ENCODE data around the gene ZBTB11. TPM values are rescaled to one million over a fixed set of nuclear protein-coding genes. Genes with fewer than 3 reads are reported as not detected.

Gene ZBTB11, protein sequence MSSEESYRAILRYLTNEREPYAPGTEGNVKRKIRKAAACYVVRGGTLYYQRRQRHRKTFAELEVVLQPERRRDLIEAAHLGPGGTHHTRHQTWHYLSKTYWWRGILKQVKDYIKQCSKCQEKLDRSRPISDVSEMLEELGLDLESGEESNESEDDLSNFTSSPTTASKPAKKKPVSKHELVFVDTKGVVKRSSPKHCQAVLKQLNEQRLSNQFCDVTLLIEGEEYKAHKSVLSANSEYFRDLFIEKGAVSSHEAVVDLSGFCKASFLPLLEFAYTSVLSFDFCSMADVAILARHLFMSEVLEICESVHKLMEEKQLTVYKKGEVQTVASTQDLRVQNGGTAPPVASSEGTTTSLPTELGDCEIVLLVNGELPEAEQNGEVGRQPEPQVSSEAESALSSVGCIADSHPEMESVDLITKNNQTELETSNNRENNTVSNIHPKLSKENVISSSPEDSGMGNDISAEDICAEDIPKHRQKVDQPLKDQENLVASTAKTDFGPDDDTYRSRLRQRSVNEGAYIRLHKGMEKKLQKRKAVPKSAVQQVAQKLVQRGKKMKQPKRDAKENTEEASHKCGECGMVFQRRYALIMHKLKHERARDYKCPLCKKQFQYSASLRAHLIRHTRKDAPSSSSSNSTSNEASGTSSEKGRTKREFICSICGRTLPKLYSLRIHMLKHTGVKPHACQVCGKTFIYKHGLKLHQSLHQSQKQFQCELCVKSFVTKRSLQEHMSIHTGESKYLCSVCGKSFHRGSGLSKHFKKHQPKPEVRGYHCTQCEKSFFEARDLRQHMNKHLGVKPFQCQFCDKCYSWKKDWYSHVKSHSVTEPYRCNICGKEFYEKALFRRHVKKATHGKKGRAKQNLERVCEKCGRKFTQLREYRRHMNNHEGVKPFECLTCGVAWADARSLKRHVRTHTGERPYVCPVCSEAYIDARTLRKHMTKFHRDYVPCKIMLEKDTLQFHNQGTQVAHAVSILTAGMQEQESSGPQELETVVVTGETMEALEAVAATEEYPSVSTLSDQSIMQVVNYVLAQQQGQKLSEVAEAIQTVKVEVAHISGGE
- total RNA-seq = 21.5 and 22.7 TPM in 2 replicates

GRCh38 chr3:101676765-101677435 lies at the start of gene ZBTB11:
TSS of gene ZBTB11 (minus strand) at chr3:101677132. CDS start at chr3:101676914, 218 bp downstream.

GRCh38 chr3:101724329-101725193 lies 47.6 kb upstream of the ZBTB11 start, which contains the start of gene CEP97:
TSS of gene CEP97 (plus strand) at chr3:101724614. CDS start at chr3:101724677, 63 bp downstream.

Other genes starting within 250 kb of the ZBTB11 start
- 7.6 and 11.9 TPM in 2 replicates for gene SENP7, start 163.9 kb downstream of the ZBTB11 start, total RNA-seq
- gene TRMT10C, start 115.3 kb downstream of the ZBTB11 start, total RNA-seq = 15.4 and 18.5 TPM in 2 replicates
- 81.3 and 103 TPM in 2 replicates for gene PCNP, start 103.0 kb downstream of the ZBTB11 start, total RNA-seq
- 985 and 1,440 TPM in 2 replicates for gene RPL24, start 9.6 kb upstream of the ZBTB11 start, total RNA-seq
- 10.8 and 12.3 TPM in 2 replicates for gene CEP97, start 47.5 kb upstream of the ZBTB11 start, total RNA-seq
- 27.1 and 40.8 TPM in 2 replicates for gene NXPE3, start 102.1 kb upstream of the ZBTB11 start, total RNA-seq
- 40.1 and 85.2 TPM in 2 replicates for gene NFKBIZ, start 172.4 kb upstream of the ZBTB11 start, total RNA-seq